ENCODE data around the gene FLVCR1.

Gene FLVCR1

GRCh38 chr1:212857992-212858460, at the start of gene FLVCR1:
Gene FLVCR1, plus strand, starts transcription at chr1:212858275. Its CDS starts 178 bp downstream, at chr1:212858453.
- in situ Hi-C loops (cut with HindIII; ENCODE audit: low sequenced_read_pairs) = no loop called here
- TF ChIP-seq CTCF (IDR thresholded peaks at IDR 0.05; ENCODE audit: low read depth, low read length) = no peak
- H3K4me3 ChIP-seq (ENCODE audit: low read depth, low read length) = peak within 1 kb of the TSS; percentile 80
- peak; percentile 96 for DNase-seq (ENCODE audit: low read depth, low spot score)

GRCh38 chr1:212814537-212815334, 43.3 kb upstream of the FLVCR1 start:
- in situ Hi-C loops (cut with HindIII; ENCODE audit: low sequenced_read_pairs) = no loop called here
- H3K4me3 ChIP-seq (ENCODE audit: low read depth, low read length) = no peak overlapping the region
- peak; percentile 32 for TF ChIP-seq CTCF (IDR thresholded peaks at IDR 0.05; ENCODE audit: low read depth, low read length)
- no peak for DNase-seq (ENCODE audit: low read depth, low spot score)

GRCh38 chr1:212816567-212817278, 41.4 kb upstream of the FLVCR1 start:
- DNase-seq (ENCODE audit: low read depth, low spot score) = no peak
- in situ Hi-C loops (cut with HindIII; ENCODE audit: low sequenced_read_pairs) = no loop called here
- no peak for TF ChIP-seq CTCF (IDR thresholded peaks at IDR 0.05; ENCODE audit: low read depth, low read length)
- H3K4me3 ChIP-seq (ENCODE audit: low read depth, low read length) = no peak overlapping the region

- in situ Hi-C loops (cut with HindIII; ENCODE audit: low sequenced_read_pairs) = no loop called here
- no peak overlapping the region for H3K4me3 ChIP-seq (ENCODE audit: low read depth, low read length)
- DNase-seq (ENCODE audit: low read depth, low spot score) = no peak
- TF ChIP-seq CTCF (IDR thresholded peaks at IDR 0.05; ENCODE audit: low read depth, low read length) = no peak
Observed at GRCh38 chr1:212819726-212820125, 38.3 kb upstream of the FLVCR1 start.

GRCh38 chr1:212820969-212821368, 37.1 kb upstream of the FLVCR1 start:
- no peak for TF ChIP-seq CTCF (IDR thresholded peaks at IDR 0.05; ENCODE audit: low read depth, low read length)
- in situ Hi-C loops (cut with HindIII; ENCODE audit: low sequenced_read_pairs) = no loop called here

GRCh38 chr1:212822956-212823355, 35.1 kb upstream of the FLVCR1 start:
- in situ Hi-C loops (cut with HindIII; ENCODE audit: low sequenced_read_pairs) = no loop called here
- TF ChIP-seq CTCF (IDR thresholded peaks at IDR 0.05; ENCODE audit: low read depth, low read length) = no peak
- no peak overlapping the region for H3K4me3 ChIP-seq (ENCODE audit: low read depth, low read length)
- DNase-seq (ENCODE audit: low read depth, low spot score) = no peak

More at GRCh38 chr1:212820969-212821368, 37.1 kb upstream of the FLVCR1 start:
- H3K4me3 ChIP-seq (ENCODE audit: low read depth, low read length) = no peak overlapping the region
- DNase-seq (ENCODE audit: low read depth, low spot score) = no peak
